Transverse colon (tissue), 4 donors: ENCODE measurements around the gene ID1.

Source experiments
- CTCF ChIP-seq, 5 experiments: fragments of 200-600 bp in 3 of 5; fragments of 450-650 bp in 2 of 5; sonication (generic) in 3 of 5; IDR thresholded peaks; 1 replicate in 2 of 5; 2 replicates in 3 of 5; pipeline ENCODE4 v1.5.1; 2016 to 2017; ENCODE audit warnings: antibody characterized with exemption in 5 of 5, inconsistent platforms in 3 of 5, mild to moderate bottlenecking in 2 of 5, moderate library complexity in 1 of 5
- EP300 ChIP-seq: sonication (generic); formaldehyde crosslinking; IDR thresholded peaks from one replicate; pipeline ENCODE4 v1.6.1; 2017; ENCODE audit warnings: antibody characterized with exemption, low read depth
- POLR2A ChIP-seq: fragments of 450-650 bp; IDR thresholded peaks from one replicate; pipeline ENCODE4 v1.6.1; 2016; ENCODE audit warnings: antibody characterized with exemption, mild to moderate bottlenecking, moderate library complexity
- POLR2AphosphoS5 ChIP-seq, 3 donors: sonication (generic); formaldehyde crosslinking; IDR thresholded peaks; one replicate each; pipeline ENCODE4 v1.6.1; 2016; ENCODE audit warnings: antibody characterized with exemption in 3 of 3

- TF ChIP-seq POLR2A (no peak), CTCF (IDR thresholded peaks at IDR 0.05) (no peak), EP300 (no peak), POLR2AphosphoS5 (IDR thresholded peaks at IDR 0.05) (no peak)
Observed at GRCh38 chr20:31633339-31633914, 28.3 kb downstream of the ID1 start.
